HCT116 (cell line): ENCODE measurements around the gene ZKSCAN4. TPM values are rescaled to one million over a fixed set of nuclear protein-coding genes. Genes with fewer than 3 reads are reported as not detected.

Experiments
- ATAC-seq: fragments of 200-7000 bp; cut with Tn5 transposase; 2 replicates; pipeline ENCODE4 v1.9.1; 2020; ENCODE audit warnings: mild to moderate bottlenecking, moderate library complexity
- BruUV-seq: library from RNA; stranded (reverse); fragments of 400-500 nt; replicated peaks from 2 replicates; lab custom pipeline; 2021; lab: Mats Ljungman, UMichigan
- CTCF ChIA-PET: fragments of 300-600 bp; sonication (Branson Sonifier 250); formaldehyde crosslinking; loops from one replicate; lab custom pipeline; 2021; ENCODE audit warnings: antibody characterized with exemption; lab: Charles Lee
- POLR2A ChIA-PET: fragments of 300-600, 350-600 bp; sonication (Branson Sonifier 250); formaldehyde crosslinking; loops from one replicate; lab custom pipeline; 2021; ENCODE audit warnings: antibody characterized with exemption; lab: Charles Lee
- RAD21 ChIA-PET, 2 experiments: fragments of 300-600 bp; sonication (Branson Sonifier 250); formaldehyde crosslinking; loops; one replicate each; lab custom pipeline; 2023; ENCODE audit warnings: low total read pairs in 2 of 2; ENCODE audit not compliant: uncharacterized antibody in 2 of 2, unreplicated experiment in 2 of 2, low non-redundant PET in 1 of 2; lab: Charles Lee
- DNase-seq: peaks from one replicate; pipeline ENCODE4 v3.0.0-alpha.2; 2010; ENCODE audit warnings: low read depth, low spot score
- H2AFZ ChIP-seq: fragments of 200-600 bp; shearing (Covaris generic), sonication (generic); 2 replicates; pipeline ENCODE4 v1.6.1; 2017; ENCODE audit warnings: low read depth, mixed run types, mixed read lengths, antibody characterized with exemption, low read length; ENCODE audit not compliant: poor library complexity, severe bottlenecking
- H3K27ac ChIP-seq: 2 replicates; pipeline ENCODE4 v1.5.1; 2012; ENCODE audit warnings: low read depth, low read length
- H3K27me3 ChIP-seq: fragments of 200-600 bp; sonication (generic); 2 replicates; pipeline ENCODE4 v1.6.1; 2016; ENCODE audit warnings: mixed run types, low read length, mixed read lengths; ENCODE audit not compliant: insufficient read depth
- H3K36me3 ChIP-seq, 2 experiments: fragments of 200-500 bp in 1 of 2; fragments of 200-600 bp in 1 of 2; sonication (Bioruptor generic) in 1 of 2; sonication (generic) in 1 of 2; 2 replicates each; pipeline versions ENCODE4 v1.5.1 to v1.6.1; 2014 to 2016; ENCODE audit warnings: low read length in 2 of 2, inconsistent platforms in 1 of 2, mixed read lengths in 1 of 2, mixed run types in 1 of 2; ENCODE audit not compliant: insufficient read depth in 2 of 2, control insufficient read depth in 1 of 2
- H3K4me1 ChIP-seq, 2 experiments: fragments of 200-600 bp in 1 of 2; sonication (generic) in 1 of 2; 2 replicates each; pipeline versions ENCODE4 v1.5.1 to v1.6.1; 2012 to 2017; ENCODE audit warnings: low read length in 2 of 2, inconsistent platforms in 1 of 2, mild to moderate bottlenecking in 1 of 2, mixed read lengths in 1 of 2, mixed run types in 1 of 2, moderate library complexity in 1 of 2; ENCODE audit not compliant: insufficient read depth in 2 of 2, control insufficient read depth in 1 of 2
- H3K4me2 ChIP-seq: fragments of 200-600 bp; sonication (generic); 2 replicates; pipeline ENCODE4 v1.6.1; 2017; ENCODE audit warnings: mixed run types, low read length, mixed read lengths
- H3K4me3 ChIP-seq, 2 experiments: fragments of 200-600 bp in 1 of 2; sonication (generic) in 1 of 2; replicated peaks in 1 of 2; 2 replicates each; pipeline ENCODE4 v1.5.1; 2011 to 2016; ENCODE audit warnings: low read length in 2 of 2, control low read depth in 1 of 2, low read depth in 1 of 2, mild to moderate bottlenecking in 1 of 2, mixed read lengths in 1 of 2, mixed run types in 1 of 2
- H3K79me2 ChIP-seq: fragments of 200-600 bp; sonication (generic); 2 replicates; pipeline ENCODE4 v1.6.1; 2017; ENCODE audit warnings: mild to moderate bottlenecking, mixed run types, low read length, moderate library complexity, mixed read lengths; ENCODE audit not compliant: insufficient read depth
- H3K9ac ChIP-seq: fragments of 200-600 bp; sonication (generic); 2 replicates; pipeline ENCODE4 v1.6.1; 2016; ENCODE audit warnings: low read length, mixed read lengths
- H3K9me2 ChIP-seq: fragments of 200-600 bp; sonication (generic), shearing (Covaris generic); 2 replicates; pipeline ENCODE4 v1.6.1; 2017; ENCODE audit warnings: mixed run types, mild to moderate bottlenecking, moderate library complexity; ENCODE audit not compliant: insufficient read depth
- H3K9me3 ChIP-seq, 2 experiments: fragments of 200-500 bp in 1 of 2; fragments of 200-600 bp in 1 of 2; sonication (Bioruptor generic) in 1 of 2; sonication (generic) in 1 of 2; 2 replicates each; pipeline ENCODE4 v1.6.1; 2014 to 2017; ENCODE audit warnings: low read length in 2 of 2, mixed read lengths in 2 of 2, inconsistent platforms in 1 of 2, low read depth in 1 of 2, mild to moderate bottlenecking in 1 of 2, mixed run types in 1 of 2, moderate library complexity in 1 of 2; ENCODE audit not compliant: control insufficient read depth in 1 of 2, insufficient read depth in 1 of 2
- H4K20me1 ChIP-seq: fragments of 200-600 bp; sonication (generic), shearing (Covaris generic); 2 replicates; pipeline ENCODE4 v1.6.1; 2017; ENCODE audit warnings: mixed run types, mild to moderate bottlenecking, moderate library complexity; ENCODE audit not compliant: insufficient read depth
- ATF3 ChIP-seq: IDR thresholded peaks from 2 replicates; pipeline ENCODE4 v1.6.1; 2012
- ELF1 ChIP-seq: IDR thresholded peaks from 2 replicates; pipeline ENCODE4 v1.6.1; 2012; ENCODE audit warnings: low read depth, borderline replicate concordance
- JUND ChIP-seq: IDR thresholded peaks from 2 replicates; pipeline ENCODE4 v1.6.1; 2012
- REST ChIP-seq: IDR thresholded peaks from 2 replicates; pipeline ENCODE4 v1.6.1; 2012; ENCODE audit warnings: low read depth
- SIN3A ChIP-seq: IDR thresholded peaks from 2 replicates; pipeline ENCODE4 v1.6.1; 2012; ENCODE audit warnings: low read depth
- TCF7L2 ChIP-seq: IDR thresholded peaks from 2 replicates; pipeline ENCODE4 v1.7.0; 2011; ENCODE audit warnings: borderline replicate concordance, inconsistent platforms; ENCODE audit not compliant: insufficient read depth, insufficient read length; ENCODE audit errors: extremely low read depth
- intact Hi-C: fragments of 100-400 bp; cut with micrococcal nuclease; formaldehyde crosslinking; loops from 2 replicates; pipeline ENCODE4 v1.10.0; 2022
- total RNA-seq: library from RNA; stranded (reverse); gene quantifications from one replicate; pipeline ENCODE4 v1.2.1, GENCODE V29; 2021; ENCODE audit not compliant: unreplicated experiment

Gene ZKSCAN4
- total RNA-seq, 1 experiment from 2014 or later: 4.8 TPM

GRCh38 chr6:28212510-28213212, 39.4 kb downstream of the ZKSCAN4 start (continued):
- TF ChIP-seq REST: no peak

GRCh38 chr6:28211840-28212509, 40.1 kb downstream of the ZKSCAN4 start:
- peak overlapping the region; percentile 16 for H3K9ac ChIP-seq
- intact Hi-C loops: loop anchor here (2.0 to 5.0 kb wide), 2 partner anchors 77 to 310 kb away; no protein-coding TSS in a partner anchor

More at GRCh38 chr6:28211840-28212509, 40.1 kb downstream of the ZKSCAN4 start:
- RAD21 ChIA-PET: interaction anchor here in 1 of 2 experiments (0.6 kb wide), 1 partner anchor 1062 kb away, joined by 5 read pairs; no protein-coding TSS in a partner anchor
- Histone ChIP-seq H3K4me2 (peak overlapping the region; percentile 74), H3K36me3 (no peaks in the 10 kb centered on the region), H3K4me3 (peak overlapping the region; percentile 47 to 53), H4K20me1 (no peaks in the 10 kb centered on the region), H3K79me2 (no peaks in the 10 kb centered on the region), H3K9me2 (no peaks in the 10 kb centered on the region)
- POLR2A ChIA-PET: no interaction called here
- DNase-seq: no peak
- no TSS peak for BruUV-seq
- CTCF ChIA-PET: no interaction called here
- ATAC-seq: peak; percentile 45
- TF ChIP-seq TCF7L2 (no peak), ATF3 (no peak), JUND (no peak), SIN3A (no peak), ELF1 (no peak), REST (no peak)
- TF ChIP-seq, all 23 proteins: peak for 0
- no peaks in the 10 kb centered on the region for H3K27me3 ChIP-seq
- H2AFZ ChIP-seq: peak overlapping the region; percentile 98
- peaks cover 5 to 15% of the 10 kb centered on the region in 2 experiments; a peak in 3 of 4 replicates for H3K4me1 ChIP-seq
- H3K27ac ChIP-seq: peak overlapping the region; percentile 38
- no peaks in the 10 kb centered on the region for H3K9me3 ChIP-seq
